Right lobe of liver (tissue), 6 donors: Measurements from ENCODE around the gene RAB41. TPM values are rescaled to one million over a fixed set of nuclear protein-coding genes. Genes with fewer than 3 reads are reported as not detected.

Experiments used
- ATAC-seq, 4 donors: fragments of 200-7000 bp; cut with Tn5 transposase; one replicate each; pipeline ENCODE4 v1.9.1; 2020; ENCODE audit warnings: mild to moderate bottlenecking in 4 of 4, moderate library complexity in 4 of 4
- DNase-seq, 3 donors: peaks; one replicate each; pipeline ENCODE4 v3.0.0-alpha.2; 2020
- H3K27ac ChIP-seq, 3 donors: fragments of 200-600 bp; one replicate each; pipeline ENCODE4 v1.8.0; 2022
- H3K27me3 ChIP-seq, 2 donors: fragments of 200-600 bp; one replicate each; pipeline ENCODE4 v1.8.0; 2022
- H3K36me3 ChIP-seq, 4 donors: fragments of 200-600 bp; sonication (generic) in 1 of 4; one replicate each; pipeline versions ENCODE4 v1.5.1 to v1.8.0; 2017 to 2022; ENCODE audit warnings: control low read depth in 1 of 4
- H3K4me1 ChIP-seq, 4 donors: fragments of 200-600 bp; sonication (generic) in 1 of 4; one replicate each; pipeline versions ENCODE4 v1.5.1 to v1.8.0; 2017 to 2022; ENCODE audit warnings: control low read depth in 1 of 4
- H3K4me3 ChIP-seq, 3 donors: fragments of 200-600 bp; one replicate each; pipeline ENCODE4 v1.8.0; 2022
- H3K9me3 ChIP-seq, 4 donors: fragments of 200-600 bp; sonication (generic) in 1 of 4; one replicate each; pipeline versions ENCODE4 v1.5.1 to v1.8.0; 2017 to 2022; ENCODE audit warnings: control low read depth in 1 of 4
- POLR2A ChIP-seq: fragments of 450-650 bp; IDR thresholded peaks from one replicate; pipeline ENCODE4 v1.6.1; 2017; ENCODE audit warnings: antibody characterized with exemption, mild to moderate bottlenecking
- WGBS: methylation state at CpG from one replicate; pipeline ENCODE4 v1.1.6; 2018; ENCODE audit warnings: low coverage, low lambda C conversion rate; ENCODE audit not compliant: insufficient coverage; ENCODE audit errors: missing lambda C conversion rate; 5-methylcytosine and 5-hydroxymethylcytosine counted together
- intact Hi-C, 2 donors: fragments of 100-400 bp; cut with DNase I; formaldehyde crosslinking; loops; one replicate each; pipeline versions ENCODE4 v1.11.2 to v1.14.1; 2022
- small RNA-seq, 2 experiments: library from RNA; depleted of rRNA; stranded (forward); fragments of <200 nt; gene quantifications; one replicate each; pipeline ENCODE3, GENCODE V24; 2016
- total RNA-seq, 6 experiments: library from RNA; depleted of rRNA in 2 of 6; stranded (reverse); fragments of >200 nt in 2 of 6; fragmentation: NEBNext Ultra II Directional in 3 of 6; extraction: Animal tissue kit (Norgen Biotek cat#: 25700) in 3 of 6; gene quantifications; one replicate each; pipeline versions ENCODE4 v1.1.0 to v1.2.4, GENCODE V29; 2016 to 2023
- TF ChIP-seq, protein P1 (sequence below), 4 donors: fragments of 200-600 bp in 3 of 4; fragments of 450-650 bp in 1 of 4; IDR thresholded peaks; one replicate each; pipeline versions ENCODE4 v1.5.1 to v1.8.0; 2016 to 2022; ENCODE audit warnings: antibody characterized with exemption in 4 of 4, mild to moderate bottlenecking in 2 of 4
- donor health status: DM: no; HTN: yes; CAD: no.
- donor health status: DM: no; HTN: no; CAD: no.
- donor health status: DM: no; HTN: no; CAD: no.
- donor health status: DM: no; HTN: yes; CAD: no.
- donor health status: DM: no; HTN: yes; CAD: no.

RAB41 gene
- total RNA-seq, 6 experiments from 2014 or later = not detected

GRCh38 chrX:70332600-70332999, 50.6 kb downstream of the RAB41 start:
- no peaks in the 10 kb centered on the region for H3K9me3 ChIP-seq
- no peak overlapping the region for H3K4me3 ChIP-seq
- no peaks in the 10 kb centered on the region for H3K4me1 ChIP-seq
- no peak overlapping the region for H3K27ac ChIP-seq
- WGBS = 91% methylated on average over 1 of the region's 1 CpG
- no peaks in the 10 kb centered on the region for H3K27me3 ChIP-seq
- H3K36me3 ChIP-seq = no peaks in the 10 kb centered on the region
- intact Hi-C loops = no loop called here
- TF ChIP-seq, protein P1, sequence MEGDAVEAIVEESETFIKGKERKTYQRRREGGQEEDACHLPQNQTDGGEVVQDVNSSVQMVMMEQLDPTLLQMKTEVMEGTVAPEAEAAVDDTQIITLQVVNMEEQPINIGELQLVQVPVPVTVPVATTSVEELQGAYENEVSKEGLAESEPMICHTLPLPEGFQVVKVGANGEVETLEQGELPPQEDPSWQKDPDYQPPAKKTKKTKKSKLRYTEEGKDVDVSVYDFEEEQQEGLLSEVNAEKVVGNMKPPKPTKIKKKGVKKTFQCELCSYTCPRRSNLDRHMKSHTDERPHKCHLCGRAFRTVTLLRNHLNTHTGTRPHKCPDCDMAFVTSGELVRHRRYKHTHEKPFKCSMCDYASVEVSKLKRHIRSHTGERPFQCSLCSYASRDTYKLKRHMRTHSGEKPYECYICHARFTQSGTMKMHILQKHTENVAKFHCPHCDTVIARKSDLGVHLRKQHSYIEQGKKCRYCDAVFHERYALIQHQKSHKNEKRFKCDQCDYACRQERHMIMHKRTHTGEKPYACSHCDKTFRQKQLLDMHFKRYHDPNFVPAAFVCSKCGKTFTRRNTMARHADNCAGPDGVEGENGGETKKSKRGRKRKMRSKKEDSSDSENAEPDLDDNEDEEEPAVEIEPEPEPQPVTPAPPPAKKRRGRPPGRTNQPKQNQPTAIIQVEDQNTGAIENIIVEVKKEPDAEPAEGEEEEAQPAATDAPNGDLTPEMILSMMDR (IDR thresholded peaks at IDR 0.05) = no peak
- no peak for TF ChIP-seq POLR2A
- DNase-seq (no peak), ATAC-seq (no peak)

Small RNAs within 50 kb of the gene (small RNA-seq; reads per million reads assigned to genes)
- 0.39 to 0.65 reads per million in 2 experiments for gene RNA5SP507

Other genes starting within 250 kb of the RAB41 start
- gene AWAT2, start 232.2 kb upstream of the RAB41 start, total RNA-seq = not detected
- gene OTUD6A, start 219.7 kb upstream of the RAB41 start, total RNA-seq = not detected
- 10 to 100 TPM in 5 of 6 experiments, 1 to 10 TPM in 1; 10.0 to 15.4 (median 11.4) TPM for gene IGBP1, start 148.7 kb upstream of the RAB41 start, total RNA-seq
- gene DGAT2L6, start 104.7 kb upstream of the RAB41 start, total RNA-seq = not detected
- not detected for gene AWAT1, start 47.5 kb upstream of the RAB41 start, total RNA-seq
- gene P2RY4, start 22.0 kb upstream of the RAB41 start, total RNA-seq = 1 to 10 TPM in 1 of 6 experiments, under 1 TPM in 5; 0.18 to 1.4 (median 0.26) TPM
- gene ARR3, start 13.8 kb upstream of the RAB41 start, total RNA-seq = not detected
- gene PDZD11, start 7.8 kb downstream of the RAB41 start, total RNA-seq = 10 to 100 TPM; 12.5 to 20.9 (median 16.1) TPM
- 1 to 10 TPM in 1 of 6 experiments, under 1 TPM in 4, not detected in 1; 0.19 to 1.4 (median 0.68) TPM for gene KIF4A, start 7.9 kb downstream of the RAB41 start, total RNA-seq
- not detected for gene GDPD2, start 141.1 kb downstream of the RAB41 start, total RNA-seq
- gene DLG3, start 162.7 kb downstream of the RAB41 start, total RNA-seq = 1 to 10 TPM in 3 of 6 experiments, under 1 TPM in 3; 0.37 to 2.1 (median 1.1) TPM